Stimulated activated CD4-positive, alpha-beta T cell treated with anti-CD3 and anti-CD28 coated beads, Interleukin-12 subunit alpha, Interleukin-12 subunit beta, amount 100 ng/mL, for 4 hours (primary cell): ENCODE results near the gene F11R.
A peak's percentile ranks its signal among the peaks of the same experiment; 100 is the strongest.
"Not testable (repeated sequence)": the region's sequence is repeated elsewhere in the genome, so short reads cannot be mapped to it uniquely, and the experiment has no call there.

ENCODE experiments used
- DNase-seq: peaks from one replicate; pipeline ENCODE4 v3.0.0-alpha.2; 2020

F11R gene

GRCh38 chr1:160961419-160961818, 59.5 kb downstream of the F11R start:
- DNase-seq: no peak

DNA sequence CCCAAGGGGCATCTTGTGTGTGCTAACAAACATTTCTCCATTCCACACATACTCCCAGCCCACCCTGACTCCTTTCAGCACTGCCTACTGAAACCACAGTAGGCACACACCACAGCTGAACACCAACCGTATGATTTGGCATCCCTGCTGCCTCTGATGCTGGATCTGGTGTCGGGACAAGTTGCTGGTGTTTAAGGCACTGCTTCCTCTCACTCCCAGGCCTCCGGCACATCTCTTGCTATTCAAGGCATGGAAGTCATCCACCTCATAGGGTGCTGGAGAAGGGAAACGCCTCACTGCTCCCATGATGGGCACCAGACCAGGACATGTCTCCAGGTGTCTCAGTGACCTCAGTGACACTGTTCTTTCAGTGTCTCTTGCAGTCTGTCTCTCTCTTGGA, 64.0 kb downstream of the F11R start:
- DNase-seq: no peak

GRCh38 chr1:160954158-160955104, 66.5 kb downstream of the F11R start, which contains the start of gene ITLN2:
TSS of gene ITLN2 (minus strand) at chr1:160954809. CDS start at chr1:160954741, 68 bp downstream.
- DNase-seq: peak; percentile 33

- no peak for DNase-seq
Observed at GRCh38 chr1:160953030-160953429, 67.9 kb downstream of the F11R start.

DNA sequence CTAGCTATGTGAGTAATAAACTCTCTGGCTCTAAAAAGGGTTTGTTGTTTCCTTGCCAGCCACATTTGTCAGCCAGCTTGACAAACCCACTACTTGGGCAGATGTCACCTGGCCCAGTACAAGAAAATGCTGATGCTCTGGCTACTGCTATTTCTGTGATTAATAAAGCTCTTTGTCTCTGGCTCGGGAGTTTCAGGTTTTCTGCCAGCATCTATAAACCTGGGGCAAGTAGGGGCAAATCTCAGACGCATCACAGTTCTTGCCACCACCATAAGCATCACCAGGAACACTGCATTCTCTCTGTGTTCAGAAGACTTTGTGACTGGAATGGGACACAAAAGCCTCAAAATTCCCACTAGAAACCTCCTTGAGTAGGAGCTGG, 68.8 kb downstream of the F11R start:
- DNase-seq: no peak

GRCh38 chr1:160951443-160952128, 69.4 kb downstream of the F11R start:
- peak; percentile 67 for DNase-seq

DNA sequence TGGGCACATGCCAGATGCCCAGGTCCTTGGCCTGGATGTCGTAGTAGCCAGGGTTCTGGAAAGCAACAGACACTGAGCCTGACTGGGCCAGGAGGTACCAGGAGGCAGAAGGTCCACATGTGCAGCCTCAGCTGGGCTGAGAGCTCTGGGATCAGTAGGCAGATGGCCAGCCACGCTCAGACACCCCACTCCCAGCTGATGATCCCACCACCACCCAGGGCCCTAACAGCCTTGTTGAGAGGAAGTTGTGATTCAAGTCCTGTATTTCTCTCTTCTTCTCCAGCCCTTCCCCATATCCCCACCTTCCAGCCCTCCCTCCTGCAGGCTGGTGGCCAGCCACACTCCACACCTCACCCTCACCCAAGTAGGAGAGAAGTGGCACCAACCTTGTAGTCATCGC, 70.3 kb downstream of the F11R start:
- DNase-seq: no peak

DNA sequence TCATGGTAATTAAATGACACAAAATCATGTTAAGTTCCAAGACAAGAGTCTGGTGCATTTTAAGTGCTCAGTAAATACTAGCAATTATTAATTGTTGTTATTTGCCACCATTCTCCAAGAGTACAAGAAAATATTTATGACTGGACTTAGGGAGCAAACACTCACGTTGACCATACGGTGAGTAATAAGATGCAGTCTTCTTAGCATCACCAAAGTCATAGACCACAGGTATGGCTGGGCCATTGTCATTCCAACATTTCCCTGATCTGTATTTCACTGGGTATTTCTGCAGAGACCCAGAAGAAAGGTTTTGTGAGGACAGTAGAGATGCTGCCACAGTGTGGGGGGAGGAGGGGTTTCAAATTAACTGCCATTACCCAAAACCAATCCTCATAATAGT, 71.1 kb downstream of the F11R start:
- DNase-seq: no peak

- DNase-seq: not testable (repeated sequence)
Observed at GRCh38 chr1:160949216-160949880, 71.6 kb downstream of the F11R start.

- DNase-seq: not testable (repeated sequence)
Observed at GRCh38 chr1:160947174-160947759, 73.7 kb downstream of the F11R start.

DNA sequence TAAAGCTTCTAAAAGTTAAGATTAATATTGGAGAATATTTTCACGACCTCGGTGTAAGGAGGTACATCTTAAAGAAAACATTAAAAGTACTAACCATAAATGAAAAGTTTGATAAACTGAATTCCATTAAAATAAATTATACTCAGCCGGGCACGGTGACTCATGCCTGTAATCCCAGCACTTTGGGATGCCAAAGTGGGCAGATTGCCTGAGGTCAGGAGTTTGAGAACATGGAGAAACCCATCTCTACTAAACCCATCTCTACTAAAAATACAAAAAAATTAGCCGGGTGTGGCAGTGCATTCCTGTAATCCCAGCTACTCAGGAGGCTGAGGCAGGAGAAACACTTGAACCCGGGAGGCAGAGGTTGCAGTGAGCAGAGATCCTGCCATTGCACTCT, 75.1 kb downstream of the F11R start:
- DNase-seq: not testable (repeated sequence)
